ENCODE results near the gene ATF7. TPM values are rescaled to one million over a fixed set of nuclear protein-coding genes. Genes with fewer than 3 reads are reported as not detected.

ATF7 gene
- total RNA-seq, 1 experiment from 2014 or later = 44.3 TPM

GRCh38 chr12:53505086-53505485, 121.1 kb downstream of the ATF7 start:
- DNase-seq (ENCODE audit: low spot score) = no peak
- TF ChIP-seq EZH2 (IDR thresholded peaks at IDR 0.05; ENCODE audit: borderline replicate concordance, low read depth, low read length, poor library complexity, severe bottlenecking) (no peak), CTCF (conservative IDR thresholded peaks at IDR 0.05; ENCODE audit: low read depth, low read length) (no peak)
- no peaks in the 10 kb centered on the region for H3K9me3 ChIP-seq (ENCODE audit: low read depth, low read length, poor library complexity, severe bottlenecking)
- ChIA-PET CTCF (no interaction called here), POLR2A (ENCODE audit: low non-redundant PET) (no interaction called here)
- H3K4me3 ChIP-seq (ENCODE audit: low read depth, low read length, poor library complexity, severe bottlenecking) = no peak overlapping the region
- no TSS peak for BruUV-seq (replicated peaks)
- peaks cover 33% of the 10 kb centered on the region for H3K36me3 ChIP-seq (ENCODE audit: insufficient read depth, low read length, poor library complexity, severe bottlenecking)
- intact Hi-C loops (cut with micrococcal nuclease; ENCODE audit: unreplicated experiment) = loop anchor here (10.0 kb wide), 1 partner anchor 770 kb away; no protein-coding TSS in a partner anchor
- H3K4me1 ChIP-seq (ENCODE audit: insufficient read depth, low read length, poor library complexity, severe bottlenecking) = peaks cover 26% of the 10 kb centered on the region
- H3K27ac ChIP-seq (ENCODE audit: low read depth, low read length, poor library complexity, severe bottlenecking) = no peak overlapping the region
- H3K27me3 ChIP-seq (replicated peaks; ENCODE audit: insufficient read depth, low read depth, low read length, poor library complexity) = no peaks in the 10 kb centered on the region

- intact Hi-C loops (cut with micrococcal nuclease; ENCODE audit: unreplicated experiment) = loop anchor here (10.0 kb wide), 1 partner anchor 771 kb away; no protein-coding TSS in a partner anchor
- Histone ChIP-seq H3K27ac (ENCODE audit: low read depth, low read length, poor library complexity, severe bottlenecking) (peak overlapping the region; percentile 98), H3K9me3 (ENCODE audit: low read depth, low read length, poor library complexity, severe bottlenecking) (no peaks in the 10 kb centered on the region), H3K27me3 (replicated peaks; ENCODE audit: insufficient read depth, low read depth, low read length, poor library complexity) (no peaks in the 10 kb centered on the region), H3K4me3 (ENCODE audit: low read depth, low read length, poor library complexity, severe bottlenecking) (no peak overlapping the region), H3K36me3 (ENCODE audit: insufficient read depth, low read length, poor library complexity, severe bottlenecking) (peaks cover 33% of the 10 kb centered on the region), H3K4me1 (ENCODE audit: insufficient read depth, low read length, poor library complexity, severe bottlenecking) (peaks cover 29% of the 10 kb centered on the region)
- BruUV-seq (replicated peaks) = no TSS peak
- TF ChIP-seq EZH2 (IDR thresholded peaks at IDR 0.05; ENCODE audit: borderline replicate concordance, low read depth, low read length, poor library complexity, severe bottlenecking) (no peak), CTCF (conservative IDR thresholded peaks at IDR 0.05; ENCODE audit: low read depth, low read length) (no peak)
- POLR2A ChIA-PET (ENCODE audit: low non-redundant PET) = no interaction called here
- no peak for DNase-seq (ENCODE audit: low spot score)
- CTCF ChIA-PET = no interaction called here
Observed at GRCh38 chr12:53504004-53504920, 121.9 kb downstream of the ATF7 start.

- Histone ChIP-seq H3K4me1 (ENCODE audit: insufficient read depth, low read length, poor library complexity, severe bottlenecking) (peaks cover 36% of the 10 kb centered on the region), H3K9me3 (ENCODE audit: low read depth, low read length, poor library complexity, severe bottlenecking) (no peaks in the 10 kb centered on the region), H3K27me3 (replicated peaks; ENCODE audit: insufficient read depth, low read depth, low read length, poor library complexity) (no peaks in the 10 kb centered on the region), H3K36me3 (ENCODE audit: insufficient read depth, low read length, poor library complexity, severe bottlenecking) (peaks cover 33% of the 10 kb centered on the region), H3K4me3 (ENCODE audit: low read depth, low read length, poor library complexity, severe bottlenecking) (peak overlapping the region; percentile 54), H3K27ac (ENCODE audit: low read depth, low read length, poor library complexity, severe bottlenecking) (peak overlapping the region; percentile 98)
- ChIA-PET POLR2A (ENCODE audit: low non-redundant PET) (no interaction called here), CTCF (no interaction called here)
- no peak for TF ChIP-seq EZH2 (IDR thresholded peaks at IDR 0.05; ENCODE audit: borderline replicate concordance, low read depth, low read length, poor library complexity, severe bottlenecking)
- TF ChIP-seq CTCF (conservative IDR thresholded peaks at IDR 0.05; ENCODE audit: low read depth, low read length) = no peak
- no peak for DNase-seq (ENCODE audit: low spot score)
- intact Hi-C loops (cut with micrococcal nuclease; ENCODE audit: unreplicated experiment) = loop anchor here (10.0 kb wide), 1 partner anchor 772 kb away; no protein-coding TSS in a partner anchor
- no TSS peak for BruUV-seq (replicated peaks)
Observed at GRCh38 chr12:53502983-53503728, 123.0 kb downstream of the ATF7 start.
